ENCODE measurements around the gene MBD3L2B.
"Not testable (repeated sequence)": the region's sequence is repeated elsewhere in the genome, so short reads cannot be mapped to it uniquely, and the experiment has no call there.

The MBD3L2B gene

GRCh38 chr19:7056371-7056770 lies 35.1 kb upstream of the MBD3L2B start:
- not testable (repeated sequence) for H3K9ac ChIP-seq (ENCODE audit: low read depth in 1 of 2, low read length in 2 of 2); H3K36me3 ChIP-seq (ENCODE audit: control insufficient read depth in 2 of 2, insufficient read depth in 2 of 2, low read length in 2 of 2); H3K4me1 ChIP-seq (ENCODE audit: control insufficient read depth in 2 of 2, insufficient read depth in 2 of 2, low read length in 2 of 2); H3K27me3 ChIP-seq (ENCODE audit: control insufficient read depth in 2 of 2, insufficient read depth in 2 of 2, low read length in 2 of 2); H3K4me3 ChIP-seq (ENCODE audit: low read length in 2 of 2); H3K9me3 ChIP-seq (ENCODE audit: control insufficient read depth in 2 of 2, low read length in 2 of 2); H3K27ac ChIP-seq (ENCODE audit: low read depth in 2 of 2, low read length in 2 of 2)

GRCh38 chr19:7055679-7056078 lies 34.4 kb upstream of the MBD3L2B start:
- H3K9me3 ChIP-seq (ENCODE audit: control insufficient read depth in 2 of 2, low read length in 2 of 2); H3K27ac ChIP-seq (ENCODE audit: low read depth in 2 of 2, low read length in 2 of 2); H3K27me3 ChIP-seq (ENCODE audit: control insufficient read depth in 2 of 2, insufficient read depth in 2 of 2, low read length in 2 of 2); H3K4me1 ChIP-seq (ENCODE audit: control insufficient read depth in 2 of 2, insufficient read depth in 2 of 2, low read length in 2 of 2); H3K9ac ChIP-seq (ENCODE audit: low read depth in 1 of 2, low read length in 2 of 2); H3K36me3 ChIP-seq (ENCODE audit: control insufficient read depth in 2 of 2, insufficient read depth in 2 of 2, low read length in 2 of 2); H3K4me3 ChIP-seq (ENCODE audit: low read length in 2 of 2): not testable (repeated sequence)

- not testable (repeated sequence) for H3K4me1 ChIP-seq (ENCODE audit: control insufficient read depth in 2 of 2, insufficient read depth in 2 of 2, low read length in 2 of 2); H3K36me3 ChIP-seq (ENCODE audit: control insufficient read depth in 2 of 2, insufficient read depth in 2 of 2, low read length in 2 of 2); H3K27ac ChIP-seq (ENCODE audit: low read depth in 2 of 2, low read length in 2 of 2); H3K27me3 ChIP-seq (ENCODE audit: control insufficient read depth in 2 of 2, insufficient read depth in 2 of 2, low read length in 2 of 2); H3K9ac ChIP-seq (ENCODE audit: low read depth in 1 of 2, low read length in 2 of 2); H3K9me3 ChIP-seq (ENCODE audit: control insufficient read depth in 2 of 2, low read length in 2 of 2); H3K4me3 ChIP-seq (ENCODE audit: low read length in 2 of 2)
Observed at GRCh38 chr19:7054635-7055368, 33.6 kb upstream of the MBD3L2B start.

GRCh38 chr19:7052896-7053295 lies 31.7 kb upstream of the MBD3L2B start:
- H3K9ac ChIP-seq (ENCODE audit: low read depth in 1 of 2, low read length in 2 of 2), result not testable (repeated sequence)

GRCh38 chr19:7051421-7051820 lies 30.2 kb upstream of the MBD3L2B start:
- H3K36me3 ChIP-seq (ENCODE audit: control insufficient read depth in 2 of 2, insufficient read depth in 2 of 2, low read length in 2 of 2); H3K9ac ChIP-seq (ENCODE audit: low read depth in 1 of 2, low read length in 2 of 2); H3K9me3 ChIP-seq (ENCODE audit: control insufficient read depth in 2 of 2, low read length in 2 of 2); H3K27me3 ChIP-seq (ENCODE audit: control insufficient read depth in 2 of 2, insufficient read depth in 2 of 2, low read length in 2 of 2); H3K4me3 ChIP-seq (ENCODE audit: low read length in 2 of 2); H3K4me1 ChIP-seq (ENCODE audit: control insufficient read depth in 2 of 2, insufficient read depth in 2 of 2, low read length in 2 of 2); H3K27ac ChIP-seq (ENCODE audit: low read depth in 2 of 2, low read length in 2 of 2): not testable (repeated sequence)

More at GRCh38 chr19:7052896-7053295, 31.7 kb upstream of the MBD3L2B start:
- not testable (repeated sequence) for H3K4me1 ChIP-seq (ENCODE audit: control insufficient read depth in 2 of 2, insufficient read depth in 2 of 2, low read length in 2 of 2); H3K27me3 ChIP-seq (ENCODE audit: control insufficient read depth in 2 of 2, insufficient read depth in 2 of 2, low read length in 2 of 2); H3K27ac ChIP-seq (ENCODE audit: low read depth in 2 of 2, low read length in 2 of 2); H3K36me3 ChIP-seq (ENCODE audit: control insufficient read depth in 2 of 2, insufficient read depth in 2 of 2, low read length in 2 of 2); H3K4me3 ChIP-seq (ENCODE audit: low read length in 2 of 2); H3K9me3 ChIP-seq (ENCODE audit: control insufficient read depth in 2 of 2, low read length in 2 of 2)

GRCh38 chr19:7049021-7049420 lies 27.8 kb upstream of the MBD3L2B start, which contains the start of gene MBD3L2:
Gene MBD3L2, plus strand, starts transcription at chr19:7049321. Its CDS starts 53 bp downstream, at chr19:7049374.
- H3K4me1 ChIP-seq (ENCODE audit: control insufficient read depth in 2 of 2, insufficient read depth in 2 of 2, low read length in 2 of 2); H3K27me3 ChIP-seq (ENCODE audit: control insufficient read depth in 2 of 2, insufficient read depth in 2 of 2, low read length in 2 of 2); H3K9ac ChIP-seq (ENCODE audit: low read depth in 1 of 2, low read length in 2 of 2); H3K9me3 ChIP-seq (ENCODE audit: control insufficient read depth in 2 of 2, low read length in 2 of 2); H3K4me3 ChIP-seq (ENCODE audit: low read length in 2 of 2); H3K27ac ChIP-seq (ENCODE audit: low read depth in 2 of 2, low read length in 2 of 2); H3K36me3 ChIP-seq (ENCODE audit: control insufficient read depth in 2 of 2, insufficient read depth in 2 of 2, low read length in 2 of 2): not testable (repeated sequence)

- not testable (repeated sequence) for H3K9ac ChIP-seq (ENCODE audit: low read depth in 1 of 2, low read length in 2 of 2)
Observed at GRCh38 chr19:7041563-7041962, 20.3 kb upstream of the MBD3L2B start.

GRCh38 chr19:7040079-7040478 lies 18.8 kb upstream of the MBD3L2B start, which contains the start of gene MBD3L4:
Gene MBD3L4, minus strand, starts transcription at chr19:7040179. Its CDS starts 35 bp downstream, at chr19:7040144.
- H3K36me3 ChIP-seq (ENCODE audit: control insufficient read depth in 2 of 2, insufficient read depth in 2 of 2, low read length in 2 of 2); H3K27ac ChIP-seq (ENCODE audit: low read depth in 2 of 2, low read length in 2 of 2); H3K9me3 ChIP-seq (ENCODE audit: control insufficient read depth in 2 of 2, low read length in 2 of 2); H3K4me1 ChIP-seq (ENCODE audit: control insufficient read depth in 2 of 2, insufficient read depth in 2 of 2, low read length in 2 of 2); H3K4me3 ChIP-seq (ENCODE audit: low read length in 2 of 2); H3K27me3 ChIP-seq (ENCODE audit: control insufficient read depth in 2 of 2, insufficient read depth in 2 of 2, low read length in 2 of 2); H3K9ac ChIP-seq (ENCODE audit: low read depth in 1 of 2, low read length in 2 of 2): not testable (repeated sequence)

More at GRCh38 chr19:7041563-7041962, 20.3 kb upstream of the MBD3L2B start:
- not testable (repeated sequence) for H3K27me3 ChIP-seq (ENCODE audit: control insufficient read depth in 2 of 2, insufficient read depth in 2 of 2, low read length in 2 of 2); H3K36me3 ChIP-seq (ENCODE audit: control insufficient read depth in 2 of 2, insufficient read depth in 2 of 2, low read length in 2 of 2); H3K9me3 ChIP-seq (ENCODE audit: control insufficient read depth in 2 of 2, low read length in 2 of 2); H3K27ac ChIP-seq (ENCODE audit: low read depth in 2 of 2, low read length in 2 of 2); H3K4me1 ChIP-seq (ENCODE audit: control insufficient read depth in 2 of 2, insufficient read depth in 2 of 2, low read length in 2 of 2); H3K4me3 ChIP-seq (ENCODE audit: low read length in 2 of 2)

GRCh38 chr19:7030278-7030677 lies 9.0 kb upstream of the MBD3L2B start, which contains the start of gene MBD3L5:
Gene MBD3L5, plus strand, starts transcription at chr19:7030578. Its CDS starts 34 bp downstream, at chr19:7030612.
- H3K27ac ChIP-seq (ENCODE audit: low read depth in 2 of 2, low read length in 2 of 2); H3K9ac ChIP-seq (ENCODE audit: low read depth in 1 of 2, low read length in 2 of 2); H3K27me3 ChIP-seq (ENCODE audit: control insufficient read depth in 2 of 2, insufficient read depth in 2 of 2, low read length in 2 of 2); H3K4me3 ChIP-seq (ENCODE audit: low read length in 2 of 2); H3K36me3 ChIP-seq (ENCODE audit: control insufficient read depth in 2 of 2, insufficient read depth in 2 of 2, low read length in 2 of 2); H3K9me3 ChIP-seq (ENCODE audit: control insufficient read depth in 2 of 2, low read length in 2 of 2); H3K4me1 ChIP-seq (ENCODE audit: control insufficient read depth in 2 of 2, insufficient read depth in 2 of 2, low read length in 2 of 2): not testable (repeated sequence)

GRCh38 chr19:7028790-7029189 lies 7.6 kb upstream of the MBD3L2B start:
- not testable (repeated sequence) for H3K27ac ChIP-seq (ENCODE audit: low read depth in 2 of 2, low read length in 2 of 2); H3K9ac ChIP-seq (ENCODE audit: low read depth in 1 of 2, low read length in 2 of 2); H3K27me3 ChIP-seq (ENCODE audit: control insufficient read depth in 2 of 2, insufficient read depth in 2 of 2, low read length in 2 of 2); H3K4me3 ChIP-seq (ENCODE audit: low read length in 2 of 2); H3K9me3 ChIP-seq (ENCODE audit: control insufficient read depth in 2 of 2, low read length in 2 of 2); H3K4me1 ChIP-seq (ENCODE audit: control insufficient read depth in 2 of 2, insufficient read depth in 2 of 2, low read length in 2 of 2); H3K36me3 ChIP-seq (ENCODE audit: control insufficient read depth in 2 of 2, insufficient read depth in 2 of 2, low read length in 2 of 2)
